HPDE6-E6E7 (cell line): ENCODE data around the gene ELOVL2.

Source experiments
- DNase-seq: peaks from one replicate; pipeline ENCODE4 v3.0.0; 2011; ENCODE audit warnings: missing footprints; ENCODE audit errors: extremely low spot score

ELOVL2 gene

GRCh38 chr6:11058406-11058805 lies 14.3 kb upstream of the ELOVL2 start:
- DNase-seq, result no peak

GRCh38 chr6:11056871-11057270 lies 12.8 kb upstream of the ELOVL2 start:
- DNase-seq, result no peak

- no peak for DNase-seq
Observed at GRCh38 chr6:11055127-11055627, 11.1 kb upstream of the ELOVL2 start.

DNA sequence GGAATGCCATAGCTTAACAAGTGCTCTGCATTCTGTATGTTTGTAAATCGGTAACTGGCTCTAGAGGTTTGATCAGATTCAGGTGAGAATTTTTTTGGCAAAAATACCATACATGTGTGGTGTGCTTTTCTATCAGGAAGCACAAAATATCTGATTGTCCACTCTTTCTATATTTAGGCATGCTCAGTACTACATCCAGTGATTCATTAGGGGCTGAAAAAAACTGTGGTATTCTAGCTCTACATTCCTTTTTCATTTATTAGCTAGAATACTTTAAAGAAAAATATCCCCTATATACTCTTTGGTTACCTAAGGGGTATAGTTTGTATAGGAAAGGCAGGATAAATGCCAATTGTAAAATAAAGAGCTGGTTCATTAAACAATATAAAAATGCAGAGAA lies 10.6 kb upstream of the ELOVL2 start:
- no peak for DNase-seq

- no peak for DNase-seq
Observed at GRCh38 chr6:11053307-11053706, 9.2 kb upstream of the ELOVL2 start.

- no peak for DNase-seq
Observed at GRCh38 chr6:11050731-11051130, 6.6 kb upstream of the ELOVL2 start.

DNA sequence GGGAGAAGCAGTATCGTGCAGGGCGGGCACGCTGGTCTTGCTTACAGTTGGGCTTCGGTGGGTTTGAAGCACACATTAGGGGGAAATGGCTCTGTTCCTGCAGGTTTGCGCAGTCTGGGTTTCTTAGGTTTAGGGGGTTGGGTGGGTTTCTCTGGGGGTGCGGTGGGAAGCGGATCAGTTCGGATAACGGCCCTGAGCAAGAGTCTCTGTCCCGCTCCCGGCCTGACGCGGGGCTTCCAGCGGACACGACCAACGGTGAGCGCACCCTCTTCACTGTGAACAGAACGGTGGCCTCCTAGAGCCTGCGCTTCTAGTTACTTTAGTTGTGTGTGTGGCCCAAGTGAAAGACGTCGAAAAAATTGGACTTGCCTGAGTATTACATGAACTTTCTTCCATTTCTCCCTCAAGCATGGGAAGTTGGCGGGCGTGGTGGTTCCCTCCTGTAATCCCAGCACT lies 635 bp upstream of the ELOVL2 start:
- DNase-seq, result no peak

- no peak for DNase-seq
Observed at GRCh38 chr6:11043378-11043960, 636 bp downstream of the ELOVL2 start.

GRCh38 chr6:11042750-11043377 lies 1.2 kb downstream of the ELOVL2 start:
- DNase-seq, result no peak

DNA sequence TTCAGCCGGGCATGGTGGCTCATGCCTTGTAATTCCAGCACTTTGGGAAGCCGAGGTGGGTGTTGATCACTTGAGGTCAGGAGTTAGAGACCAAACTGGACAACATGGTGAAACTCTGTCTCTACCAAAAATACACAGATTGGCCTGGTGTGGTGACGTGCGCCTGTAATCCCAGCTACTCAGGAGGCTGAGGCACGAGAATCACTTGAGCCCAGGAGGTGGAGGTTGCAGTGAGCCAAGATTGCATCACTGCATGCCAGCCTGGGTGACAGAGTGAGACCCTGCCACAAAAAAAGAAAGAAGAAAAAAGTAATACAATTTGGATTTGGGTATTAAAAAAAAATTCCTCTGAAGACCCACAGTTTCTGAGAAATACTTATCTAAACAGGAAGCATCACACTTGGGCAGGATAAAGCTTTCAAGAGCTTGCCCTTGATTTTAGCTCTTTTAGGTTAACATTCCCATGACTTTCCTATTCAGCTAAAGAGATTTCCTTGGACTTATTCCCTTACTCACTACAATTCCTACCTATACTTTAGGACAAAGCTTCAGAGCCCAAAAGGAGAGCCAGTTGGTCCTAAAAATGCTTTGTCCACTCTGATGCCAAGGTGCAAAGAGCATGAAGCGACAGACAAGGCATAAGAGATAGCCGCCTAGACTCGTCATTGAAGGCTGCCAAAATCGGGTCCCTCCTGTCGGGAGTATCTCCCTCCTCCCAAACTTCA lies 1.9 kb downstream of the ELOVL2 start:
- DNase-seq, result no peak

DNA sequence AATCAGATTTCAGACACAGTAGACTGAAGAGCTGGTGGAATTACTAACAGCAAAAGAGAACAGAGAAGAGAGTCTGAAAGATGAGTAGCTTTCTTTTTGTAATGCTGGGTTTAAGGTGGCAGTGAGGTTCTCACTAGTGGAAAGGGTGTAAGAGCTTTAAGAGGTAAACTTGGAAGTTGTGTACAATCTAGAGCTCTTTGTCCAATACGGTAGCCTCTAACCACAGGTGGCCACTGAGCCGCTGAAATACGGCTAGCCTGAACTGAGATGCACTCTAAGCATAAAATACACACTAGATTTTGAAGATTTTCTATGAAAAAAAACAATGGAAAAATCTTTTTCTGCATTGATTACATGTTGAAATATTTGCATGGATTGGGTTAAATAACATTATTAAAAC lies 4.0 kb downstream of the ELOVL2 start:
- no peak for DNase-seq

DNA sequence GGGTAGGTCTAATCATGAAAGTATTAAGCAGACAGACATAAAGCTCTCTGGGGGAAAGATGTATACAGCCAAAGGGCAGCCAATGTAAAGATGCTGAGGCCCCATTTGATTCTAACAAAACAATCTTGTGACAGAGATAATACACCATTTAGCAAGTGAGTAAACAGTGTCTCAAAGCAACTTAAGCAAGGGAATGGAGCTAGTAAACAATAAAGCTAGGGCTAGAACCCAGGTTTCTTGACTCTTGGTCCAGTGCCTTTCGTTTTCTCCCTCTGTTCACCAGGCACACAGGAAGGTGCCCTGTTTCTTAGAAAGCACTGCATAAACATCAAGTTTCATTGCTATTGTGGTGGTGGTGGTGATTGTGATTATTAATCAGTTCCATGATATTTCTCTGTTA lies 5.1 kb downstream of the ELOVL2 start:
- DNase-seq, result no peak

- DNase-seq, result no peak
Observed at GRCh38 chr6:11036977-11037430, 7.1 kb downstream of the ELOVL2 start.

DNA sequence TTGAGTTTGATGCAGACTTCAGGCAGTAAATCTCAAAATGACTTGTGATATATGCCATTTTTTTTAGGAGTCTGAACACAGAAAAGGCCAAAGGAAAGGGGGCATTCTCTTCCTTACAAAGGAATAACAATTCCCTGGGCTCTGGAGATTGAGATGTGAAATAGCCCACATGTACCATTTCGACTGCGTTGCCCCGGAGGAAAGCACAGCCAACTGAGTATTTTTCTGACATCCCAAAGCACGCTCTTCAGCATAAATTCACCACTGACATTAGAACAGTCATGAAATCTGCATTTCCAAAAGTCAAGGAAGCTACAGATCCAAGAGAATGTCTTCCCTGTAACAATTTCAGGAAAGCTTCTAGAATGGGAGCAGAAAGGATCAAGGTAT lies 7.8 kb downstream of the ELOVL2 start:
- no peak for DNase-seq

GRCh38 chr6:11035616-11036350 lies 8.3 kb downstream of the ELOVL2 start:
- DNase-seq, result no peak

GRCh38 chr6:11033825-11034224 lies 10.3 kb downstream of the ELOVL2 start:
- peak; percentile 25 for DNase-seq

DNA sequence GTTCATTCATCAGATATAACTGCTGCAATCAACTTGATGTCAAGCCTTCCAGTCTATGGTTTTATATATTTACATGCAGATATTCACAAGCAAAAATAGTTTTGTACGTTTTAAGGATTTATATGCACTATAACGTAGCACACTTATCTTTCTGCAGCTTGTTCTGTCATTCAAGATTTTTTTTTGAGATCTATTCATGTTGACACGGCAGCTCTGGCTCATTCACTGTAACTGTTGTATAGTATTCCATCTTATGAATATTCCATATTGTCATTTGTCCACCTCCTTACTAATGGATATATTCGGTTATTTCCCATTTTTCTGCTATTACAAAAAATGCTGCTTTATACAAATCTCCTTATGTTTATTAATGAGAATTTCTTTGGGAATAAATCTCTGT lies 13.2 kb downstream of the ELOVL2 start:
- no peak for DNase-seq

GRCh38 chr6:11028959-11029358 lies 15.1 kb downstream of the ELOVL2 start:
- no peak for DNase-seq

- no peak for DNase-seq
Observed at GRCh38 chr6:11027565-11028110, 16.5 kb downstream of the ELOVL2 start.

DNA sequence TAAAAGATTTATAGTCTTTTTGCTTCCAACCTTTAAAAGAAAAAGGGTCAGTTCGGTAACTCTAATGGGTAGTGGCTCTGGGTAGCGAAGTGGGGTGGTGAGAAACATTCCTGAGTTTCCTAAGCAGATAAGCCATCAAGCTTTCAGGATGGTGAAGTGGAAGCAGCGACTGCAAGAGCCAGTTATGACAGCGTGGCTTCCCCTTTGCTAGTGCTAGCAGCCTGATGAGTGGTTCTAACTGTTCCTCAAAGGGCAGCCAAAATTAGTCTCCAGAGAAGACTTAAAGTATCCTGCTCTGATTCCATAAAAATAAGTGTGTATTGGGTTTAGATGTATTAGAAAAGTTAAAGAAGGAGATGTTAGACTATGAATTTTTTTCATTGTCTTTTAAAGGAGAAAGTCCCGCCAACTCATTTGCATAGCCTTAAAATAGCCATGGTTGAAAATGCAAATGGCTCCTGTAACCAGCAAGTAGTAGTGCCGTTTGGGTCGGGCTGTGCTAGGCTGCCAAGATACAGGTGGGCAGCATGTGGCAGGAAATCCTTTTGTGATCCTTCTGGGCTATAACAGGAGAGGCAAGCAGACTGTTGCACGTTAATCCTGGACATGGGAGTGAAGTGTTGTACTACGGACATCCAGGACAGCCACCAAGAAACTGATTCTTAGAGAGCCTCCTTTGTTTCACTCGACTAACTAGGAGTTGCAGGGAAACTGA lies 18.0 kb downstream of the ELOVL2 start:
- no peak for DNase-seq

- DNase-seq, result no peak
Observed at GRCh38 chr6:11025130-11025529, 19.0 kb downstream of the ELOVL2 start.
